MV-4-11 (cell line): ENCODE data around the gene NDUFB5.
"Not testable (repeated sequence)": the region's sequence is repeated elsewhere in the genome, so short reads cannot be mapped to it uniquely, and the experiment has no call there.

Experiments
- DNase-seq: peaks from one replicate; lab custom pipeline; 2025; lab: John Stamatoyannopoulos, UW

The NDUFB5 gene

GRCh38 chr3:179630753-179631451 is 26.3 kb downstream of the NDUFB5 start:
- DNase-seq, result no peak

- DNase-seq, result no peak
These were observed 35.9 kb downstream of the NDUFB5 start for GRCh38 chr3:179640469-179640868.

GRCh38 chr3:179642871-179643270 is 38.3 kb downstream of the NDUFB5 start:
- no peak for DNase-seq

- DNase-seq, result not testable (repeated sequence)
These were observed 39.2 kb downstream of the NDUFB5 start for GRCh38 chr3:179643837-179644236.

GRCh38 chr3:179646177-179646576 is 41.6 kb downstream of the NDUFB5 start:
- no peak for DNase-seq

- no peak for DNase-seq
These were observed 47.3 kb downstream of the NDUFB5 start for GRCh38 chr3:179651687-179652446.

- DNase-seq, result peak; percentile 68
These were observed 48.0 kb downstream of the NDUFB5 start, which contains the start of gene USP13 for GRCh38 chr3:179652447-179653095. USP13 (plus strand) TSS chr3:179653040; CDS start chr3:179653226, 186 bp downstream.

GRCh38 chr3:179653096-179653797 is 48.7 kb downstream of the NDUFB5 start:
- DNase-seq, result peak; percentile 65

GRCh38 chr3:179655236-179655635 is 50.6 kb downstream of the NDUFB5 start:
- no peak for DNase-seq

- no peak for DNase-seq
These were observed 54.0 kb downstream of the NDUFB5 start for GRCh38 chr3:179658606-179659005.

GRCh38 chr3:179660872-179661271 is 56.3 kb downstream of the NDUFB5 start:
- DNase-seq, result no peak

- no peak for DNase-seq
These were observed 57.2 kb downstream of the NDUFB5 start for GRCh38 chr3:179661777-179662176.

GRCh38 chr3:179663093-179663492 is 58.5 kb downstream of the NDUFB5 start:
- DNase-seq, result no peak

GRCh38 chr3:179666030-179666429 is 61.4 kb downstream of the NDUFB5 start:
- no peak for DNase-seq

- no peak for DNase-seq
These were observed 61.9 kb downstream of the NDUFB5 start for GRCh38 chr3:179666436-179667035.

GRCh38 chr3:179668429-179668828 is 63.8 kb downstream of the NDUFB5 start:
- no peak for DNase-seq

GRCh38 chr3:179670311-179670710 is 65.7 kb downstream of the NDUFB5 start:
- DNase-seq, result no peak

- no peak for DNase-seq
These were observed 66.7 kb downstream of the NDUFB5 start for GRCh38 chr3:179671309-179671708.

- DNase-seq, result no peak
These were observed 67.2 kb downstream of the NDUFB5 start for GRCh38 chr3:179671747-179672242.

GRCh38 chr3:179672918-179673317 is 68.3 kb downstream of the NDUFB5 start:
- no peak for DNase-seq

GRCh38 chr3:179673523-179673922 is 68.9 kb downstream of the NDUFB5 start:
- DNase-seq, result no peak

- DNase-seq, result no peak
These were observed 71.5 kb downstream of the NDUFB5 start for GRCh38 chr3:179676081-179676480.
